ENCODE measurements around the gene CASK. TPM values are rescaled to one million over a fixed set of nuclear protein-coding genes. Genes with fewer than 3 reads are reported as not detected.

CASK gene
- total and polyA plus RNA-seq, 10 donors: 4.7 to 63.7 (median 42.8) TPM

GRCh38 chrX:41518127-41518840 lies 405.1 kb downstream of the CASK start:
- intact Hi-C loops (cut with DNase I; ENCODE audit: low total_unique reads): no loop called here
- H3K27ac ChIP-seq: no peak overlapping the region
- TF ChIP-seq, protein P1, sequence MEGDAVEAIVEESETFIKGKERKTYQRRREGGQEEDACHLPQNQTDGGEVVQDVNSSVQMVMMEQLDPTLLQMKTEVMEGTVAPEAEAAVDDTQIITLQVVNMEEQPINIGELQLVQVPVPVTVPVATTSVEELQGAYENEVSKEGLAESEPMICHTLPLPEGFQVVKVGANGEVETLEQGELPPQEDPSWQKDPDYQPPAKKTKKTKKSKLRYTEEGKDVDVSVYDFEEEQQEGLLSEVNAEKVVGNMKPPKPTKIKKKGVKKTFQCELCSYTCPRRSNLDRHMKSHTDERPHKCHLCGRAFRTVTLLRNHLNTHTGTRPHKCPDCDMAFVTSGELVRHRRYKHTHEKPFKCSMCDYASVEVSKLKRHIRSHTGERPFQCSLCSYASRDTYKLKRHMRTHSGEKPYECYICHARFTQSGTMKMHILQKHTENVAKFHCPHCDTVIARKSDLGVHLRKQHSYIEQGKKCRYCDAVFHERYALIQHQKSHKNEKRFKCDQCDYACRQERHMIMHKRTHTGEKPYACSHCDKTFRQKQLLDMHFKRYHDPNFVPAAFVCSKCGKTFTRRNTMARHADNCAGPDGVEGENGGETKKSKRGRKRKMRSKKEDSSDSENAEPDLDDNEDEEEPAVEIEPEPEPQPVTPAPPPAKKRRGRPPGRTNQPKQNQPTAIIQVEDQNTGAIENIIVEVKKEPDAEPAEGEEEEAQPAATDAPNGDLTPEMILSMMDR (IDR thresholded peaks at IDR 0.05 in 8 of 11, conservative IDR thresholded peaks at IDR 0.05 in 3 of 11): no peak
- no peak for TF ChIP-seq POLR2A (IDR thresholded peaks at IDR 0.05)
- no peak for TF ChIP-seq POLR2AphosphoS5 (IDR thresholded peaks at IDR 0.05)
- DNase-seq: no peak
- H3K27me3 ChIP-seq (replicated peaks in 1 of 7): peaks cover 0 to 4% (median 0%) of the 10 kb centered on the region in 7 donors
- WGBS, 5 donors: 73 to 89% (median 76%) methylated on average over 8 to 9 of the region's 9 CpGs
- H3K9me3 ChIP-seq: no peaks in the 10 kb centered on the region
- no peak overlapping the region for H3K4me3 ChIP-seq
- H3K36me3 ChIP-seq: peaks cover 0 to 16% (median 0%) of the 10 kb centered on the region in 6 donors
- no peaks in the 10 kb centered on the region for H3K4me1 ChIP-seq

DNA sequence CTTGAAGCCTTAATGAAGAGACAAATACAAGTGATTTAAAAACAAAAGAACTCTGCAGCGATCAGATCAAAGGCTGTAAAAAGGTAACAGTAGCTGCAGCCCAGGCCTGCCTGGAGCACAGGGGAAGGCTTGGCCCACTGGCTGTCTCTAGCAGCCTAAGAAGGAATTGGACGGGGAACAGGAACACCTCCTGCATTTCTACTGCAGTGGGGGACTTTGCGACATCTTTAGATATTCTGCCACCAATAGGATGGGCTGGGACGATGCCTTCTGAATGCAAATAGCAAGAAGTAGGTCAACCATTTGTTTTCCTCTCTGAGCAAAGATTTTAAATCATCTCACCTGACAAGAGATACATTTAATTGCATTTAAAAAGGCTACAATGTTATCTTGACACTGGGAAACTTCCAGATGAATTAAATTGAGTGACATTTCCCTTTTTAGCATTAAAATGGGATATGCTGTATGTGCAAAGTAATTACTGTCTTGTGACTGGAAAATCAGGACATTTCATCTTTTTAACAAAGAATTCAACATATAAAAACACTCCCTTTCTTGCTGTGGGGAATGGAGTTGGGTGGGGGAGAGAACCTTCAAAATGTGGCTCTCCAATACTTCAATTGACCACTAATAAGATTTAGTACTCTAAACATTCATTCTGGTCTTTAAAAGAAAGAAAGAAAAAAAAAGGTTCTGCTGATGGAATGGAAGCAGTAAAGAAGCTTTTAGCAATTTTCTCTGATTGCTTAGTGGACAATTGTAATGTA lies 406.2 kb downstream of the CASK start:
- Histone ChIP-seq H3K4me1 (no peaks in the 10 kb centered on the region), H3K27ac (no peak overlapping the region), H3K27me3 (replicated peaks in 1 of 7) (peaks cover 0 to 4% (median 0%) of the 10 kb centered on the region in 7 donors), H3K36me3 (peaks cover 0 to 5% (median 0%) of the 10 kb centered on the region in 6 donors), H3K4me3 (no peak overlapping the region), H3K9me3 (no peaks in the 10 kb centered on the region)
- WGBS, 5 donors: 63 to 75% (median 65%) methylated on average over 4 of the region's 4 CpGs
- no peak for DNase-seq
- TF ChIP-seq POLR2A (IDR thresholded peaks at IDR 0.05): no peak
- no peak for TF ChIP-seq POLR2AphosphoS5 (IDR thresholded peaks at IDR 0.05)
- TF ChIP-seq, protein P1 (IDR thresholded peaks at IDR 0.05 in 8 of 11, conservative IDR thresholded peaks at IDR 0.05 in 3 of 11): no peak
- intact Hi-C loops (cut with DNase I; ENCODE audit: low total_unique reads): no loop called here

DNA sequence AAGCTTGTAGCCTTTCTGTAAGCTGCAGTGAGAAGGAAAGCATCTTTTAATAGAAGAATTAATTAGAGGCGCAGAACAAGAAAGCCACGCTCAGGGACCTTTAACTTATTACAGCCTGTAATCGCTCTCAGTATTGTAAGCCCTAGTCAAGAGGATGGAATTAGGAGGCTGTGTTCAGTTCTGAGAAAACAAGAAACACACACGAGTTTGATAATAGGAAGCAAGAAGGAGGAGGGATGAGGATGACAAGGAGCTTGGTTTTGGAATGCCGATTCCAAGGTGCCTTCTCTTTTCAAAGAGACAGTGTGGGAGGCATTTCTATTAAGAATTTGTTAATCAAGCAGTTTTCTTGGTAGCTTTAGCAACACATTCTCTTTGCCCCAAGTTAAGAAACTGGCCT lies 406.9 kb downstream of the CASK start:
- H3K27me3 ChIP-seq (replicated peaks in 1 of 7): no peaks in the 10 kb centered on the region
- no peak overlapping the region for H3K4me3 ChIP-seq
- 75 to 90% (median 88%) methylated on average over 5 of the region's 5 CpGs for WGBS, 5 donors
- TF ChIP-seq POLR2AphosphoS5 (IDR thresholded peaks at IDR 0.05): no peak
- TF ChIP-seq POLR2A (IDR thresholded peaks at IDR 0.05): no peak
- TF ChIP-seq, protein P1 (IDR thresholded peaks at IDR 0.05 in 8 of 11, conservative IDR thresholded peaks at IDR 0.05 in 3 of 11): no peak
- H3K27ac ChIP-seq: no peak overlapping the region
- H3K9me3 ChIP-seq: no peaks in the 10 kb centered on the region
- DNase-seq: no peak
- peaks cover 0 to 5% (median 0%) of the 10 kb centered on the region in 6 donors for H3K36me3 ChIP-seq
- intact Hi-C loops (cut with DNase I; ENCODE audit: low total_unique reads): no loop called here
- no peaks in the 10 kb centered on the region for H3K4me1 ChIP-seq

DNA sequence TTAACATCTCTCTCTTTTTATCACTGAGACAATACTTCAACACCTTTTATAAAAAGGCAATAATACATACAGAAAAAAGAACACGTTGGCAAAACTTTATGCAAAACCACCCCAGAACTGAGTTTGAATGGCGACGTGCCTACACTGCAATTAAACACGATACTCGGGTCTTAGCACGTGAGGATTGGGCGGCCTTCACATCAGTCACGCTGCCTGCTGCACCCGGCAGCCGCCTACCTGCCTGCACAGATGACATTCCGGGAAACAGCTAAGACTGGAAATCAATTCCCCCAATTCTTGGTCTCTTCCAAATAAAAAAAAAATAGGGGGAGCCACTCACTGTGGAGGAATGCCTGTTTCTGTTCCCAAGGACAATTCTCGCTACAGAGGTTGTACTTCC lies 408.0 kb downstream of the CASK start:
- Histone ChIP-seq H3K27ac (no peak overlapping the region), H3K4me3 (no peak overlapping the region), H3K9me3 (no peaks in the 10 kb centered on the region), H3K36me3 (peaks cover 0 to 3% (median 0%) of the 10 kb centered on the region in 6 donors), H3K27me3 (replicated peaks in 1 of 7) (no peaks in the 10 kb centered on the region), H3K4me1 (no peaks in the 10 kb centered on the region)
- WGBS, 5 donors: 88 to 96% (median 94%) methylated on average over 12 of the region's 12 CpGs
- DNase-seq: no peak
- TF ChIP-seq POLR2AphosphoS5 (IDR thresholded peaks at IDR 0.05): no peak
- TF ChIP-seq POLR2A (IDR thresholded peaks at IDR 0.05): no peak
- TF ChIP-seq, protein P1 (IDR thresholded peaks at IDR 0.05 in 8 of 11, conservative IDR thresholded peaks at IDR 0.05 in 3 of 11): no peak
- intact Hi-C loops (cut with DNase I; ENCODE audit: low total_unique reads): no loop called here
